ENCODE data around the gene PLXNA4. TPM values are rescaled to one million over a fixed set of nuclear protein-coding genes. Genes with fewer than 3 reads are reported as not detected.

The PLXNA4 gene
- total RNA-seq, 1 experiment from 2014 or later, result 0.22 TPM

DNA sequence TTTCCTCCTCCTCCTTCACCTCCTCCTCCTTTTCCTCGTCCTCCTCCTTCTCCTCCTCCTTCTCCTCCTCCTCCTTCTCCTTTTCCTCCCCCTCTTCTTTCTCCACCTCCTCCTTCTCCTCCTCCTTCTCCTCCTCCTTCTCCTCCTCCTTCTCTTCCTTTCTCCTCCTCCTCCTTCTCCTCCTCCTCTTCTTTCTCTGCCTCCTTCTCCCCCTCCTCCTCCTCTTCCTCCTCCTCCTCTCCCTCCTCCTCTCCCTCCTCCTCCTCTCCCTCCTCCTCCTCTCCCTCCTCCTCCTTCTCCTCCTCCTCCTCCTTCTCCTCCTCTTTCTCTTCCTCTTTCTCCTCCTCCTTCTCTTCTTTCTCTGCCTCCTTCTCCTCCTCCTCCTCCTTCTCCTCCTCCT lies 13.6 kb downstream of the PLXNA4 start:
- DNase-seq (ENCODE audit: low spot score), result no peak

DNA sequence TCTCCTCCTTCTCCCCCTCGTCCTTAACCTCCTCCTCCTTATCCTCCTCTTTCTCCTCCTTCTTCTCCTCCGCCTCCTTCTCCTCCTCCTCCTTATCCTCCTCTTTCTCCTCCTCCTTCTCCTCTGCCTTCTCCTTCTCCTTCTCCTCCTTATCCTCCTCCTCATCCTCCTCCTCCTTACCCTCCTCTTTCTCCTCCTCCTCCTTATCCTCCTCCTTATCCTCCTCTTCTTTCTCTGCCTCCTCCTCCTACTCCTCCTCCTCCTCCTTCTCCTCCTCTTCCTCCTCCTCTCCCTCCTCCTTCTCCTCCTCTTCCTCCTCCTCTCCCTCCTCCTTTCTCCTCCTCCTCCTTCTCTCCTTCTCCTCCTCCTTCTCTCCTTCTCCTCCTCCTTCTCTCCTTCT lies 14.5 kb downstream of the PLXNA4 start:
- no peak for DNase-seq (ENCODE audit: low spot score)

DNA sequence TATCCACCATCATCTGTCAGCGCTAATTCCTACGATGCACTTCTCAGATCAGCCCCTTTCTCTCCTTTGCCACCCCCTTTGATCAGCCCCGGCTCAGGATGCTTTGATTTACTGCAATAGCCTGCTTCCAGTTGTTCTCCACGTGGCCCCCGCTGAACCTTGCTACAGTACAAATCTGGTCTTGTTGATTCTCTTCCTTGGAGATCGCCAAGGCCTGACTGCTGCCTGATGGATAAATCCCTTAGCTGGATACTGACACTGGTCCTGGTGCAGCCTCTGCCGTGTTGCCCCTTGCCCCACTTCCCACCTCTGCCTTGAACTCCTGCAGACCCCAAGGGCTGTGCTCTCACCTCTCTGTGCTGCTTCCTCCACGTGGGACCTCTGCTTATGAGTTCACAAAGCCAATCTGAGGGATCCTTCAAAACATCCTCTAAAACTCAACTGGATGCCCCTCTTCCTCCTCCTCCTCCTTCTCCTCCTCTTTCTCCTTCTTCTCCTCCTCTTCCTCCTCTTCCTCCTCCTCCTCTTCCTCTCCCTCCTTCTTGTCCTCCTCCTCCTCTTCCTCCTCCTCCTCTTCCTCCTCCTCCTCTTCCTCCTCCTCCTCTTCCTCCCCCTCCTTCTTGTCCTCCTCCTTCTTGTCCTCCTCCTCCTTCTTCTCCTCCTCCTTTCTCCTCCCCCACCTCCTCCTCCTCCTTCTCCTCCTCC lies 15.3 kb downstream of the PLXNA4 start:
- no peak for DNase-seq (ENCODE audit: low spot score)

DNA sequence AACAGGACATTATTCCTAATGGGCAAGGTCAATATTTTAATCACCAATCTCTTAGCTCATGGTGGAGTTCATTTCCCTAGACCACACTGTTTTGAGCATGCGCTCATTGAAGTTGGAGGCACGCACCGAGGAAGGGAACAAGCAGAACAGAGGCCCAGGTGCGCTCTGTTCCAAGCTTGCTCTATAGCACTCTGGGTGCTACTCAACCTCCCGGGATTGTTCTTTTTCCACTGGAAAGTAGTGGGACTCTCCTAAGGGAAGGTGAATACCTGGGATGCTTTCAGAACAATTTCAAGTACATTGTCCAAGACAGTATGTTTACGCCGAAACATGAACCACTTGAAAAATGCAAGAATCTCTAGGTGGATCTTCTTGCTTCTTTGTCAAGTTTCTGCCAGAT lies 16.2 kb downstream of the PLXNA4 start:
- no peak for DNase-seq (ENCODE audit: low spot score)

DNA sequence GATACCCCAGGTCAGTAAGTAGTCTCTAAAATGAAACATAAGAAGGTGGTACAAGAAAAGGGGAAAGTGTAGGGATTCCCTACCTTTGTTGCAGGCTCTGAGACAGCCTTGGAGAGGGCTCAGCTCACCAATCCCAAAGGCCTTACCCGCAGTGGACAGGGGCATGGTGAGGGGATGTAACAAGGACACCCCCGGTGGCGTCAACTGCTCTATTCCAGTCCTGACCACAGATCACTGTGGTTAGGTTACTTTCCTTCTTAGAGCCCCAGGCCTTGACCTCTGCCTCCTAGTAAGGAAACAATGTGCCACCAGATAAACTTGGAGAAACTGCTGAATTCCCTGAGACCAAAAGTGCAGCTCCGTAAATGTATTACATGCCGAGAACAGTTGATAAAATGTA lies 17.5 kb downstream of the PLXNA4 start:
- no peak for DNase-seq (ENCODE audit: low spot score)

DNA sequence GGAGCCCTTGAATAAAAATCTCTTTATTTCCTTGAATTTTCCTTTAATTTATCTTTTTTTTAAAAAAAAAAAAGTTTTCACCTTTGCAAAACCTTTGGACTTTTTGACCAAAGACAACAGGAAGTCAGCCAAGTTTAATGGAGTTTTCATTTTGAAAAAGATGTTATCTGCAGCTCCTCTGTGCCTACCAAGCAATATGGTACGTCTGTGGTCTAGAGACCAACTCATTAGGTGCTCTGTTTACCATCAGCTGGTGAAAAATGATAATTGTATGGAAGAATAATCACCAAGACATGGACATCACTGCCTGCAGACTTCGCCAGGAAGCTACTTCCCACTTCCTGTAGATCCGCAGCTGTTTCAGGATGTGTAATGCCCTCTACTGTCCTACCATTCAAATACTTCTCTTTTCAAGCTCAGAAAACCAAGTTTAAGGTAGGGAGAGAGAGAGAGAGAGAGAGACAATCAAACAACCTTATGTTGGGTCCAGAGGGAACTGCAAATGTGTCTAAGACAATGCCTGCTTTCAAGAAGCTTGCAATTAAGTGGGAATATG lies 18.7 kb downstream of the PLXNA4 start:
- DNase-seq (ENCODE audit: low spot score), result peak; percentile 56

DNA sequence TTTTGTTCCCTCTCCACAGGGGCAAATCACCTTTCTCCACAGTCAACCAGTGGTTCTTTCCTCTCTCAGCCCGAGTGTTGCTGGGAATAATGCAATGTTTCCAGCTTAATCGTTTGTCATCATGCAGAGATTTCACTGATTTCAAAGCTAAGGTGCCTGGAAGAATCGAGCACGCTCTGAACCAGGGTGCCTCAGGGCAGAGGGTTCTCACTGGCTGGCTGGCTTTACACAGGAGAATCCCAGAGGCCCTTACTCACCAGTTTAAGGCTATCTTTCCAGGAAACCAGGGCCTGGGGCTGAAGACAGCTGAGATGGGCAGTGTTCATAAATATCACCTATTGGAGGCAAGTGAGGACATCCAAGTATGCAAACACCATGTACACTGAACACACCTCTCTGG lies 21.8 kb downstream of the PLXNA4 start:
- no peak for DNase-seq (ENCODE audit: low spot score)

DNA sequence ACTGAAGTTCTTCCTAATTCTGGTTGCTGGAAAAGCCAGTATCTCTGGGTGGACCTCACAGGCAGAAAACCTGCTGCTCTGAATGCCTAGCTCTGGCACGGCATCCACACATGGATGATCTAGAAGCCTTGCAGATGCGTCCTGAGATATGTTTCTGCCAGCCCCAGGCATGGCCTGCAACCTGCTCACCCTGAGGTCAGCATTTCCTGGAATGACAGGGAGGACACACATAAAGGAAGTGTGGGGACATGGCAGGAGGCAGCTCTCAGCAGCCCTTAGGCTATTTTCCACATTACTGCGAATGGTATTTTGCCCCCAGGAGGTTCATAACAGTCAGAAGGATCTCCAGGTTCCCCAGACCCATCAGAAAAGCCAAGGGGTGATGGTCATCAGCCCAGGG lies 23.2 kb downstream of the PLXNA4 start:
- no peak for DNase-seq (ENCODE audit: low spot score)

DNA sequence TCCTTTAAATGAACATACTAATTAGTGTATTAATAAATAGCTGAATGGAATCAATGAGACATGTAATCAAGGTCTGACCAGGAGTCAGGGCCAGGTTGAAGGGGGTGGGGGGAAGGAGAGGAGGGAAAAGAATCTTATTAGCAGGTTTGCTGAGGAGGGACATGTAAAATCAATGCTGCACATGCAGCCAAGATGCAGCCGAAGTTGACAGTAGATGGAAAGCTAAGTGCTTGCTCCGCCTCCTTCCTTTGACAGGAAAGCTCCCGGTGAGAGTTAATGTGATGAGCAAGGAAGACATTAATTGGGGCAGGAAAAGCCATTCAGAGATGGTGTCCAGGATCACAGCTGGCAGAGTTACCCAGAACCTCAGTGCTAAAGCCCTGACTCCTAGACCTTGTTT lies 24.4 kb downstream of the PLXNA4 start:
- no peak for DNase-seq (ENCODE audit: low spot score)

DNA sequence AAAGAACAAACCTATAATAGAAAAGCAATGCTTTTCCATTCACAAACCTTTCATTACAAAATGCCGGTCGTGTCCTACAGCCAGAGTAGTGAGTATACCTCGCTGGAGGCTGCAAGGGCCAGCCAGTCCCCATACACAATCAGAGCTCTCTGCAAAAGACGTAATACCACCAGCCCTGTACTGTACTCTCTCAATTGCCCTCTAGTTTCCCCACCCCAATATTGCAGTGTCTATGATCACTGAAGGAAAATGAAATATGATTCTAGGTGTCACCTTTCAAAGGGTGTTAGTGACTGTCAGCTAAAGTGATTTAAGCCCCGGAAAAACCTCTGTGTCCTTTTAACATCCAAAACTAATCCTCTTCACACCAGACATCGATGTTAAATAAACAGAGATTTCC lies 24.8 kb downstream of the PLXNA4 start:
- DNase-seq (ENCODE audit: low spot score), result no peak

DNA sequence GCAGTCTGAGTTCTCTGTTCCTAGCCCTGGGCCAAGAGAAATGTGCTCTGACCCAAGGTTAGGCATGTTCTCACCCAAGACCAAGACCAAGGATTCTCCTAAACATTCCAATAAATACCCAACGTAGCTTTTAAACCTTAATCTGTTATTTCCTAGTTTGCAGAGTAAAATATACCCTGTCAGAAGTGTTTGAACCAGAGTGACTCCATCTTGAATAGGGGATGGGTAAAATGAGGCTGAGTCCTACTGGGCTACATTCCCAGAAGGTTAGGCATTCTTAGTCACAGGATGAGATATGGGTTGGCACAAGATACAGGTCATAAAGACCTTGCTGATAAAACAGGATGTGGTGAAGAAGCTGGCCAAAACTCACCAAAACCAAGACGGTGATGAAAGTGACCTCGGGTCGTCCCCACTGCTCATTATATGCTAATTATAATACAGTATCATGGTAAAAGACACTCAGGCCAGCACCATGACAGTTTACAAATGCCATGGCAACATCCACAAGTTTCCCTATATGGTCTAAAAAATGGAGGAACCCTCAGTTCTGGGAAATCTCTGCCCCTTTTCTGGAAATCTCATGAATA lies 27.7 kb downstream of the PLXNA4 start:
- DNase-seq (ENCODE audit: low spot score), result peak; percentile 90

DNA sequence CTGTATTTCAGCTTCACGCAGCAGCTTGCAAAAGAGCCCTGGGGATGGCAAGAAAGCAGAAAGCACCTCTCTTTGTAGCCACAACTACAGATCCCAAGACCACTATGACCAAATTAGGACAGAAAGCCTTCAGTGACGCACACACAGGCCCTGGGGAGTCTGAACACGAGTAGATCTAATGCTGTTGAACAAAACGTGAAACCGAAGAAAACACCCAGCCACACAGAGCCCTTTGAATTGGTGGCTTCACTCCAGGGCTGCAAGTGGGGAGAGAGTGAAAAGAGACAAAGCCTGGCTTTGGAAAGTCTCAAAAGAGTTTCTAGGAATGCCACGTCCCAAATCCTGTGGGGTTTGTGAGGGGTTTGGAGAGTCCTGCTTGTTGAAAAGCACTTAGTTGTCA lies 28.4 kb downstream of the PLXNA4 start:
- no peak for DNase-seq (ENCODE audit: low spot score)

DNA sequence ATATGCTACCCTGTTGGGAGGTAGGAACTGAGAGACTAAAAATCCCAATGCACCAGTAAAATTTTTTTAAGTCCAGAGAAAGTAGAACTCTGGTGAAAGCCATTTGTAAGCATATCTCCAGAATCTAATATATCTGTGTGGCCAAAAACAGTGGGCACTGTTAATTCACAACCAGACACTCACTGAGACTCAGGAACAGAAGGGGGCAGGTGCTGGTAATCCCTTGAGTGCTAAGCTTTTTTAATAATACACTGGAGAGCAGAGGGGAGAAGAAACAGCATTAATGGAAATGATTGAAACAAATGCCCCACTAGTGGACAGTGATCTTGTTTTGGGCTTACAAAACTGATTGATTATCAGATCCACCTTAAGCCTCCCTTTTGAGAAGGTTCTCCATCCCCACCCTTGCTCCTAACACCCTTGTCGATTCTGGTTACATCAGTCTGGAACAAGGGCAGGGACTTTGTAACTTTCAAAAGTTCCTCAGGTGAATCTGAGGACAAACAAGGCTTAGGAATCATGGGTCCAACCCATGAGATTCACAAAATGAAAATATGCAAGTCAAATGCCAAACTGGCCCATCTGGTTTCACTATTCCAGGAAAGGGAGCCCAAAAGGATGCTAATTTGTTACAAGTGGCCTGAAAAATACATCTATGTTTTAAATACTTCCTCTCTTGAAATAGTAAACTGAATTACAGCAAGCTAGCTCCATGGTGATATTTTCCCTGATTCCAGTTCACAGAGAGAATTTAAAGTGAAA lies 29.7 kb downstream of the PLXNA4 start:
- DNase-seq (ENCODE audit: low spot score), result no peak

DNA sequence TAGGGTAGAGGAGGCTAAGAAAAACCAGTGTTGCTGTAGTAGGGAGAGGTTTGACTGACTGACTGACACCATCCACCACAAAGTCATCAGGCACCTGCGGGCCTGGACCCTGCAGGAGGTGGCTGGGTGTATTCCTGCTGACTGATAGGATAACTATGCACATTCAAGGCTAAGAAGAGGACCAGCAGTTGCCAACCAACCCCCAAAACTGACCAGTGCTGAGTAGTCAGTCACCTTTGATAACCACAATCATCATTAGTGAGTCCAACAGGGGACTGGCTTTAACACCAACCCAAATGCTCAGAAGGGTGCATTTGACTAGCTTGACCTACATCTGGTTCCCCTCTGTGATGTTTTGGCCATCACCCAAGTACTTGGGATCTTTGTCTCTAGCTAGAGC lies 30.5 kb downstream of the PLXNA4 start:
- DNase-seq (ENCODE audit: low spot score), result peak; percentile 61

DNA sequence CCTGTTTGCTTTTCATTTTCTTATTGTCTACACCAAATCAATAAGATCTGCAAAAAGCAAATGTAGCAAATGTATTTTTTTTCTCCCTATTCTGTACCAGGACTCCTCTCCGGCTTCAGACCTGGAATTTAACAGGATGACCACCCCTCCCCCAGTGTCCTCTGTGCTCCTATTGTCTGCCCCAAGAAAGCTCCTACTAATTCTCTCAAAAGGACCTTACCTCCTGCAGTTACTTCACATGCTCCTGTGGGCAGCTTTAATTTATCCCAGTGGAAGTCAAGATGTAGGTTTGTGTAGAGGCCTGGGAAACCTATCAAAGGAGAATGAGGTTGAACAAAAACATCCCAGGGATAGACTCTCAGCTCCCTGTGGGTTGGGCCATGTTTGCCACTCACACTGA lies 31.3 kb downstream of the PLXNA4 start:
- no peak for DNase-seq (ENCODE audit: low spot score)

DNA sequence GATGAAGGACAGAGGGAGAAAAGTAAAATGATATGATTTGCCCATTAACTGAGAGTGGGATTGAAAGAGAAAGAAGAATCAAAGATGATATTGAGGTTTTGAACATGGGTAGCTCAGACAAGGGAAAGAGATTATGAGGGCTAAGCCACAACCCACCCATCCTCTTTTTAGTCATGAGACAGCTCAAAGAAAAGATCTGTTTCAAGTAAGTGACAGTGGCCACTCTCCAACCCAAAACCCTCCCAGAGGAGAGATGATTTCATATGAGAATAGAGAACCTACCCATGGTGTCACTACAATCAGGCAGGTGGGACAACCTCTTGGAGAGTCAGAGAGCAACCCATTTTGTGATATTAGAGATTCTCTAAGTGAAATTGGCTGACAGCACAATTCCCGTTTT lies 32.2 kb downstream of the PLXNA4 start:
- DNase-seq (ENCODE audit: low spot score), result no peak

DNA sequence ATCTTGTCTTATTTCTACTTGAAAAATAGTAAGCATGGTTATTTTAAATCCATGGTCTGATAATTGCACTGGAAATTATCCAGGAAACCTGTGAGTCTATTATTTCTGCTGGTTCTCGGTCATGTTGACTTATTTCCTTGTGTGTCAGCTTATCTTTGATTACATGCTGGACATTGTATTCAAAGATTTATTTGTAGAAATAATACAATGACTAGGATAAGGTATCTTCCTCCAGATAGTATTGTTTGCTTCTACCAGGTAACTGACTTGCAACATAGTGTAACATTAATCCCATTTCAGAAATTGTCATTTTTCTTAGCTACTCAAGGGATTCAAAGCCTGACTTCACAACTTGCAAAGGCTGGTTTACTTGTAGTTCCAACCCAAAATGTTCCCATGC lies 33.4 kb downstream of the PLXNA4 start:
- no peak for DNase-seq (ENCODE audit: low spot score)

DNA sequence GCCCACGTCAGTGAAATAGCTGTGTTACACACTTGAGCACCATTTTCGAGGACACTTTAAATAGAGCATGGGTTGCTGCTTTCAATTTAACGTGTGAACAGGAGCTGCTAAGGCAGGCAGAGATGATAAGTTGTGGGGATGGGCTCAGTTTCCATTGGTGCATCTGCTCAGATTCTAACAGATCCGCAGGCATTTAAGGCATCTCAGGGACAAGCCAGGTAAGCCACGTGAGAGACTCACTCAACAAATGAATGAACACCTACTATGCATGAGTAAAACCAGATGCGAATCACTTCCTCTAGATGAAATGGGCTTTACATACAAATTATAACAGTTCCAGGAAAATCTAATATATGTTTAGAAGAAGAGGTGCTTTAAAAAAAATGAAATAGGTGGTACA lies 34.6 kb downstream of the PLXNA4 start:
- no peak for DNase-seq (ENCODE audit: low spot score)

DNA sequence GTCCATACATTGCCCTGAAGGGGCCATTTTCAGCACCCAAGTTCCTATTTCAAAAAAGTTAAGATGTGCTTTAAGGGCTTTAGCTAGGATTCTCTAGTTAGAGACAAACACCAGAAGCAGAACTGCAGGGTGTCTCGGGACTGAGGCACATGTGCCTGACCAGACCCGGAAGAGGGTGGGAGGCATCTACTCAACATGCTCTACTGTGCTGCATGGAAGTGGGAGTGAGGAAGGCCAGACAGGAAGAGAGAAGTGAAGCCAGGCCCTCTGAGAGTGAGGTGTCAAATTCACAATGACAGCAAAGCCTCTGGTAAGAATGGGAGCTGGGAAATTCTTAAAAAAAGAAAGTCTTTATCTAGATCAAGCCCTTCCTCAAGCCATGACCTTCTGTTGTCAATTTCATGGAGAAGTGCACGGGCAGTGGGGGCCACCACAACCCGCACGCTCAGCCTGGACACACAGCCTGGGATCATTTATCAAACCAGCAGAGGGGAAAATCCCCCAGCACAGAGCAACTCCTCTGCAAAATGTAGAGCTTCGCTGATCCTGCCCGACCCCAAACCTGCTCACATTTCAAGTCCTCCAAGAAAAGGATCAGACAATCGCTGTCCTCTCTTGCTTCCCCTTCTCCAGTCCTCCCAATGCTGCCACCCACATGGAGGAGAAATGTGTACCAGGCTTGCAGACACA lies 38.7 kb downstream of the PLXNA4 start:
- no peak for DNase-seq (ENCODE audit: low spot score)

DNA sequence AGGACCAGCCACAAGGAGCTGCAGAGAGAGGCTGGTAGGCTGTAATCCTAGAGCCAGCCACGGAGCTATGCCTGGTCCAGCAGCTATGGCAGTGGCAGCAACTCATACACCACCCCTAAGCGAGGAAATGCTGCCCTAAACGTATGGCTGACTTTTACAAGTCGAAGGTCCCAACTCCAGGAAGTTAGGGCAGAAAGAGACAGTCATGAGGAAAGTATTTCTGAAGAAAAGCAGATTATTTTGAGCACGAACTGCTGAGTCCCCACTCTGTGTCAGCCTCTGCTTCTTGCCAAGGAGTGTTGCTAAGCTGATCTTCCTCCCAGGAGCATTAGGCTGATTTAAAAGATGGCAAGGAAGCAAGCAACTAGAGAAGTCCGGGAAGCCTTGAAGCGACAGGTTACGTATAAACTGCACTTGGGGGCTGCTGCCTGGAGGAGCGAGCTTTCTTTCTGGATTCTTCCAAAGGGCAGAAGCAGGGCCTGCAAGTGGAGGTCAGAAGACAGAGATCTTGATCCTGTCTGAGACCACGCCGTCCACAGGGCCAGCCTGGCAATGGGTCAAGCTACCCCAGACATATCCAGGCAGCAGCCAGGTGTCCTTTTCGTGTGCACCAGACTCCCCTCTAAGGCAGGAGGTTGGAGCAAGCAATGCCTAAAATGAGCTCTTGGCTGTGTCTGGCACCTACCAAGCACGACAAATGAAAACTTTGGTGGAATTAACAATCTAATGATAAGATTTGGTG lies 39.4 kb downstream of the PLXNA4 start:
- DNase-seq (ENCODE audit: low spot score), result peak; percentile 45

DNA sequence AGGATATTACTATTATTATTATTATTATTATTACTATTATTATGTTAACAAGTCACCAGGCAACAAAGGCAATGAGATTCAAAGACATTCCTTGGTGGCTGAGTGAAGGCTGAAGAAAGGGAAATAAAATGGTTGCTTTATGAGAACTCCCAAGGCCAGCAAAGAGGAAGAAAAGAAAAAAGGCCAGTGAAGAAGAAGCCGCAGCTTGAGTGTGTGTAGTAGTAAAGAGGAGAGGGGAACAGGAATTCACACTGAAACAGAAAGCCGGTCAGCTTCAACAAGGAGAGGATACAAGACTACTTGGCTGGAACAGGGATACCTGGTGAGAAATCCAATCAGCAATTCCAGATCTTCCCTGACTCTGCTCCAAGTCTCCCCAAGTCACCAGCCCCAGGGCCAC lies 42.4 kb downstream of the PLXNA4 start:
- no peak for DNase-seq (ENCODE audit: low spot score)

DNA sequence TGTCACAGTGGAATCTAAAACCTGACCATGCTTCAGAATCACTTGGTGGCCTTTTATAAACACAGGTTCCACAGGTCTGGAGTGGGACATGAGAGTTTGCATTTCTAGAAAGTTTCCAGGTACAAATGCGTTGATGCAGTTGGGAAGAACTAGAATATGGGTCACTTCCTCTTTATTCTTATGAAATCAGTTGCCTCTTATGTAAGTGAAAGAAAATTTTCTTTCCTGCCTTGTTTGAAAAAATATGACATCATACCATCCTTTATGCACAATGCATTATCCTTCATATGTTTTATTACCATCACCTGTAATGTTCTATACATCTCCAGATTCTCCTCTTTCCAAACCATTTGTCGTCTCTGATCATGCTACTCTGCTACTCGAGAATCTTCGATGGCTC lies 44.0 kb downstream of the PLXNA4 start:
- DNase-seq (ENCODE audit: low spot score), result no peak

All from A172 (cell line).